Thoracic aorta (tissue), 2 donors: ENCODE measurements around the gene APIP. TPM values are rescaled to one million over a fixed set of nuclear protein-coding genes. Genes with fewer than 3 reads are reported as not detected.

ENCODE experiments used
- ATAC-seq: fragments of 150-250 bp; one replicate; pipeline ENCODE4 v1.8.0; 2017; ENCODE audit warnings: low read depth; ENCODE audit not compliant: insufficient number of reproducible peaks, low FRiP score
- DNase-seq: peaks from one replicate; pipeline ENCODE4 v3.0.0-alpha.2; 2020; ENCODE audit warnings: low spot score
- H3K27ac ChIP-seq, 2 donors: fragments of 200-600 bp; sonication (generic); 1 replicate in 1 of 2; 2 replicates in 1 of 2; pipeline ENCODE4 v1.5.1; 2016; ENCODE audit warnings: mild to moderate bottlenecking in 2 of 2, moderate library complexity in 2 of 2
- H3K27me3 ChIP-seq: fragments of 200-600 bp; sonication (generic); replicated peaks from 2 replicates; pipeline ENCODE4 v1.6.0; 2016; ENCODE audit warnings: mild to moderate bottlenecking; ENCODE audit not compliant: insufficient read depth
- H3K36me3 ChIP-seq: fragments of 200-600 bp; sonication (generic); one replicate; pipeline ENCODE4 v1.5.1; 2016
- H3K4me1 ChIP-seq, 2 donors: fragments of 200-600 bp; sonication (generic); 1 replicate in 1 of 2; 2 replicates in 1 of 2; pipeline versions ENCODE4 v1.5.1 to v1.6.0; 2016; ENCODE audit warnings: low read depth in 2 of 2, mild to moderate bottlenecking in 1 of 2; ENCODE audit not compliant: control insufficient read depth in 1 of 2
- H3K4me3 ChIP-seq: fragments of 200-600 bp; sonication (generic); 2 replicates; pipeline ENCODE4 v1.5.1; 2016; ENCODE audit warnings: mild to moderate bottlenecking
- H3K9me3 ChIP-seq: fragments of 200-600 bp; sonication (generic); 2 replicates; pipeline ENCODE4 v1.5.1; 2016
- total RNA-seq, 2 donors: library from RNA; depleted of rRNA; stranded (reverse); fragments of >200 nt; gene quantifications; one replicate each; pipeline versions ENCODE4 v1.1.0 to v1.2.3, GENCODE V29; 2016
- TF ChIP-seq, protein P1 (sequence below): fragments of 200-600 bp; sonication (generic); IDR thresholded peaks from one replicate; pipeline ENCODE4 v1.5.1; 2019; ENCODE audit warnings: antibody characterized with exemption

Gene APIP
- total RNA-seq, 2 donors from 2014 or later, result 16.9 to 25.0 TPM

DNA sequence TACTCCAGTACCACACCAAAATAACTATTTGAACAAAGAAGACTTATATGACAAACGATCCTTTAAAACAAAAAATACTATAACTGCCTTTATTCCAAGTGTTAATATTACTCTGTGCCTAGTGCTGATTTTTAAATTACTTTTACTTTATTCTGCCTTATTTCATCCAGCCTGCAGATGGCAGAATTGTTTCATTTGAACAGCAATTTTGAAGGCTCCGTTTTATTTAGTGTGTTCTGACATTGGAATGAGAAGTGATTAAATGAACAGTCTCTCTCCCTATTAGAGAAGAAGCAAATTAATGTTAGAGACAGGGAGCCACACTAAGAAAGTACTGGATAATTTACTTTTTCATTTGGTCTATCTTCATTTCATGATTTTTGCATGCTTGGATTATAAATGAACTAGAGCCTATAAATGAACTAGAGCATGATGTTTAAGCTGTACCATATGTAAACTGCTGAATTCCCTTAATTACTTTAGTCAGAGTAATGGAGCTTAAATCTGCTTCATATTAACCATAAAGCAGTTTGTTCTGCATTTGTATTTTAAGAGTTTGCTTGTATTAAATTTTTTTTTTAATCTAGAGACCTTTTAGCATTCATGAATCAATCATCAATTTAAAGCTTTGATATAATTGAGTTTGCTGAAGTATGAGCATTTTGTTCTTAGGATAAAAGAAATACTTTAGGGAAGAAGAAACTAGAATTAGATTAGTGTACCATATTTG lies 10.1 kb upstream of the APIP start:
- TF ChIP-seq, protein P1, sequence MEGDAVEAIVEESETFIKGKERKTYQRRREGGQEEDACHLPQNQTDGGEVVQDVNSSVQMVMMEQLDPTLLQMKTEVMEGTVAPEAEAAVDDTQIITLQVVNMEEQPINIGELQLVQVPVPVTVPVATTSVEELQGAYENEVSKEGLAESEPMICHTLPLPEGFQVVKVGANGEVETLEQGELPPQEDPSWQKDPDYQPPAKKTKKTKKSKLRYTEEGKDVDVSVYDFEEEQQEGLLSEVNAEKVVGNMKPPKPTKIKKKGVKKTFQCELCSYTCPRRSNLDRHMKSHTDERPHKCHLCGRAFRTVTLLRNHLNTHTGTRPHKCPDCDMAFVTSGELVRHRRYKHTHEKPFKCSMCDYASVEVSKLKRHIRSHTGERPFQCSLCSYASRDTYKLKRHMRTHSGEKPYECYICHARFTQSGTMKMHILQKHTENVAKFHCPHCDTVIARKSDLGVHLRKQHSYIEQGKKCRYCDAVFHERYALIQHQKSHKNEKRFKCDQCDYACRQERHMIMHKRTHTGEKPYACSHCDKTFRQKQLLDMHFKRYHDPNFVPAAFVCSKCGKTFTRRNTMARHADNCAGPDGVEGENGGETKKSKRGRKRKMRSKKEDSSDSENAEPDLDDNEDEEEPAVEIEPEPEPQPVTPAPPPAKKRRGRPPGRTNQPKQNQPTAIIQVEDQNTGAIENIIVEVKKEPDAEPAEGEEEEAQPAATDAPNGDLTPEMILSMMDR, result peak; percentile 70
- DNase-seq (no peak), ATAC-seq (no peak)
- H3K27ac ChIP-seq, result no peak overlapping the region
- no peaks in the 10 kb centered on the region for H3K27me3 ChIP-seq
- peaks cover 4 to 55% of the 10 kb centered on the region in 2 donors for H3K4me1 ChIP-seq
- H3K36me3 ChIP-seq, result no peaks in the 10 kb centered on the region
- no peaks in the 10 kb centered on the region for H3K9me3 ChIP-seq
- no peak overlapping the region for H3K4me3 ChIP-seq

DNA sequence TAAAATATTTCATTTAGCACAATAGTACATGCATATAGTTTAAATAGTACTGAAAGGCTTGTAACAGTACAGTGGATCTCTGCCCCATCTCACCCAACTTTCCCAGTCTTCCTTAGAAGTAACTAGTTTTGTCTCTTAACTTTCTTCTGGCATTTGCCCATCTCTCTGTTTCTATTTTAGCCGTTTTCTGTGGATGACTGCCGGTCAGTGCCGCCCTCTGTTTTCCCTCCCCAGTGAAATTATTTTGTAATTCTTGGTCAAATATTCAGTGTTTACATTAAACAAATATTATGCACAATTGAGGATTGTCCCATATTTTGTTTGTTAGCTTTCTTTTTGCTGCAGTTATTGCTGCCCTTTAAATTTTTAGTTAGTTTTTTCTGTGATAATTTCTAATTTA lies 8.5 kb upstream of the APIP start:
- H3K9me3 ChIP-seq, result no peaks in the 10 kb centered on the region
- DNase-seq, result no peak
- no peak overlapping the region for H3K4me3 ChIP-seq
- TF ChIP-seq, protein P1, result no peak
- H3K27me3 ChIP-seq, result no peaks in the 10 kb centered on the region
- peaks cover 4 to 55% of the 10 kb centered on the region in 2 donors for H3K4me1 ChIP-seq
- H3K36me3 ChIP-seq, result no peaks in the 10 kb centered on the region
- no peak overlapping the region for H3K27ac ChIP-seq
- no peak for ATAC-seq

DNA sequence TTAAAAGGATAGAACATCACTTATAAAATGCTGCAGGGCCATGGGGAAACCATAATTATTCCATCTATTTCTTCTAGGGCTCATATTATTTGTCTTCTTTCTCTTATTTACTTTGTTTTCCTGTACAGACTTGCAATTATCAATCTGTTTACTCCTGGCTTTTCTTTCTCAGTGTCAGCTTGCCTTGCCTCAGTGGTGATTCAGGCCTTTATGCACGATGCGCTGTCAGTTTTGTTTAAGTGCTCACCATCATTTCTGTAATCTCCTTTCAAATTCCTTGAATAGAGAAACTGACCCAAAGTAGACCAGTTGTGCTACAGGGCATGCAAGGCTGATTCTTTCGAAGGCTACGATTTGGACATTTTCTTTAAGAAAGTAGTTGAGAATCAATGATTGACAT lies 5.0 kb upstream of the APIP start:
- Histone ChIP-seq H3K4me3 (no peak overlapping the region), H3K27ac (no peak overlapping the region), H3K4me1 (peaks cover 13 to 48% of the 10 kb centered on the region in 2 donors)

DNA sequence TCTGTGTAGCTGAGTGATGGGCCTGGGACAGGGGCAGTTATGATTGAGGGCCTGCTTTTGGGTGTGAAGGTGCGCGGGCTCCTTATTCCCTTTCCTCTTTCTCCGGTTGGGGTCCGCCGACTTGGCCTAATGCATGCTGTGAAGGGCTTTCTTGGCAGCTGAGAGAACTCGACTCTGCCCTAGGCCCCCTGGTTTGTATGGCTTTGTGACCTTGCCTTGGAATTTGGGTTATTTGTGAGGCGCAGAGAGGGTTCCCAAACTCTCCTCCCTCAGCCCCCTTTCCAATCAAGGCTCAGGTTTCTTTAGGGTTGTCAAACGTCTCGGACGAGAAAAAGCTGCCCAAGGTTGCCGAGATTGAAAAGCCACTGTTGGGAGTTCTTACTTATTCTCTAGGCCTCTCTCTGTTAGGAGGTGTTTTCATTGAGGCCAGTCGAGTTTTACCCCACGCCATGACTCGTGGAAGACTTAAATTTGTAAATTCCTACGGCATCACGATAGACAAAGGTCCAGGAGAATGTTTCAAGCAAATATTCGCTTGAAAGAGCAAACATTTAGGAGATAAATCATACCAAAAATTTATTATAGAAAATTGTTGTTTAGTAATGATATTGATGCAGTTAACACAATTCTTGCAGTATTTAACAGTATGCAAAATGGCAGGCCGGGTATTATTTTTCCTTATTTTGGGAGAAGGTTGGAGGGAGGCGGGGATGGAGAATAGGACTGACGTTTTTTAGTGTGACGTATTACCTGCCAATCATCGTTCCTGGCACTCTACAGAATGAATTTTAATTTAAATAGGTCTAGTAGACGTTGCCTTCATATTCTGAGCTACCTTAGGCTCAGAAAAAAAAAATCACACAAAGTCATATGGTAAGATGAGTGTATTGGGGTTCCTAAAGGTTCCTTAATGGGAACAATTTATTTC lies 928 bp upstream of the APIP start:
- peak overlapping the region; percentile 92 to 95 for H3K27ac ChIP-seq
- peak overlapping the region; percentile 97 for H3K4me3 ChIP-seq
- H3K27me3 ChIP-seq, result no peaks in the 10 kb centered on the region
- H3K9me3 ChIP-seq, result no peaks in the 10 kb centered on the region
- no peak for DNase-seq
- H3K4me1 ChIP-seq, result peaks cover 9 to 32% of the 10 kb centered on the region in 2 donors
- ATAC-seq, result peak; percentile 7
- TF ChIP-seq, protein P1, result no peak
- no peaks in the 10 kb centered on the region for H3K36me3 ChIP-seq

More for the DNA sequence above, 5.0 kb upstream of the APIP start:
- no peak for ATAC-seq
- H3K9me3 ChIP-seq, result no peaks in the 10 kb centered on the region
- no peaks in the 10 kb centered on the region for H3K36me3 ChIP-seq
- TF ChIP-seq, protein P1, result no peak
- DNase-seq, result no peak
- H3K27me3 ChIP-seq, result no peaks in the 10 kb centered on the region
